ENCODE data around the gene TRAM2.

TRAM2 gene

DNA sequence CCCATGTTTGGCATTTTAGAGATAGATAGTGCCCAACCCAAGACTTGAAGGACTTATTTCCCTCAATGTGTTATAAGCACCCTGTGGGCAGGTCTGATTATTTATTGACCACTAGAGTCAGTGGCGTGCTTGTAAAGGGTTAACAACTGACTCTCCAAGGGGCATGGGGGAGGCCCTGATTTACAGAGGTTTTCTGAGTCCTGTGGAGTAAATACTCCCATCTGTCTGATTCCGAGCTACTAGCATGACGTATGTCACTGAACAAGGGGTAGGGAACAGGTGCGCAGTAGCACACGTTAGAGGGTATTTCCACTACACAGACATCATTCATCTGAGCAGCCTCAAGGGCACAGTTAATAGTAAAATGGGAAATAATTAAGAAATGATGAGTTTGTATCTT, 17.4 kb upstream of the TRAM2 start:
- no peak for DNase-seq

DNA sequence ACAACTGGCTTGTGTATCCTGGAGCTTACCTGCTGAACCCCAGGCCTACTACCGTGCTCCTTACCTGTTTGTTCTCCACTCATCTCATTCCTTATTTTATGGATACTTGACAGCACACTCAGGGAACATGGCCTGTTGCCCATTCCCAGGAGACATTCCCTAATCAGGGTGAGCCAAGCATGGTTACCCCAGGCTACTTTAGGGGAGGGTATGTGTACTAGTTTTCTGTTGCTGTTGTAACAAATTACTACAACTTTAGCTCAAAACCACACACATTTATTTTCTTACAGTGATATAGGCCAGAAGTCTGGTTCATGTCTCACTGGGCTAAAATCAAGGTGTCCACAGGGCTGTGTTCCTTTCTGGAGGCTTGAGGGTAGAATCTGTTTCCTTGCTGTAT, 15.0 kb upstream of the TRAM2 start:
- no peak for DNase-seq

DNA sequence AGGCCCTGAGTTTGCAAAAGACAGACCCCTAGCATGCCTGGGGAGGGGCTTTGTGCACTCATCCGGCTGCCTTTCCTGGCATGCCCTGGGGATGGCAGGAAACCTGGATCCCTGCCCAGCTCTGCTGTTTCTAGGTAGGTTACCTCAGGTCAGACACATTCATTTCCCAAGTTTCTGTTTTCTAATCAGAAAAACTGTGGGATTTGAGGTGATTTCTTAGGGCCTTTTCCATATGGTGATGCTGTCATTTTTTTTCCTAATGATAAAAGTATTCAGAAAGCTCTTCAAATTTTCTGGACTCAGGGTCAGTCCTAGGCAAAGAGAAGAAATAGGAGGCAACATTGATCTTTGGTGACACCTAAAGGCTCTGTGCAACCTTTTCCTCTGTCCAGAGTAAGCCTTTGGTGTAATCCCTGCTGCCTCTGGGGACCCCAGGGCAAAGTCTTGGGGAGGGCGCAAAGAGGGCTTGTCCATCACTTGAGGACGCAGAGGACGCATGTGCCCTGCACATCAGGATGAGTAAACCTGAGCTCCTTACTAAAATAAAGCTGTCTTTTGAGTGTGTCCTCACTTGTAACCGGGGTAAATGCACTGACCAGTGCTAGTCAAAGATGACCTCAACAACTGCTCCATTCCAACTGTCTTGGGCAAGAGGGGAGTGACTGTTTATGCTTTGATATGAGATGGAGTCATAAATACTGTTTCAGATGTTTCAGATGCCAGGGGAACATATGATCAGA, 13.5 kb upstream of the TRAM2 start:
- no peak for DNase-seq

DNA sequence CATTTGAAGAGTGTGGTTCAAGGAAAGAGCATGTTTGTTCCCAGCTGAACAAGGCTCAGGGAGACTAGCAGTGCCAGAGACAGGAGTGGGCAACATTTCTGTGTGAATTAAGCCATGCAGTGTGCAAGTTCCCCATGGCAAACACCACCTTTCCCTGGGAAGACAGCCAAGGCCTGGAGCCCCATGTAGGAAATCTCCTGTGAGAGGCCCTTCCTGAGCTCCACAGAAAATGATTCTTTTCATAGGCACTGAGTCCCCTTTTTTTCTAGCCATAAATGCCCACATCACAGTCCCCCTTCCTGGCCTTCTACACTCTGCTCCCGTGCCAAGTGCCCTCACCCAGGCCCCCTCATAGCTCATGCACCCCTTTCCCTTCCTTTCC, 11.8 kb upstream of the TRAM2 start:
- DNase-seq, result no peak

DNA sequence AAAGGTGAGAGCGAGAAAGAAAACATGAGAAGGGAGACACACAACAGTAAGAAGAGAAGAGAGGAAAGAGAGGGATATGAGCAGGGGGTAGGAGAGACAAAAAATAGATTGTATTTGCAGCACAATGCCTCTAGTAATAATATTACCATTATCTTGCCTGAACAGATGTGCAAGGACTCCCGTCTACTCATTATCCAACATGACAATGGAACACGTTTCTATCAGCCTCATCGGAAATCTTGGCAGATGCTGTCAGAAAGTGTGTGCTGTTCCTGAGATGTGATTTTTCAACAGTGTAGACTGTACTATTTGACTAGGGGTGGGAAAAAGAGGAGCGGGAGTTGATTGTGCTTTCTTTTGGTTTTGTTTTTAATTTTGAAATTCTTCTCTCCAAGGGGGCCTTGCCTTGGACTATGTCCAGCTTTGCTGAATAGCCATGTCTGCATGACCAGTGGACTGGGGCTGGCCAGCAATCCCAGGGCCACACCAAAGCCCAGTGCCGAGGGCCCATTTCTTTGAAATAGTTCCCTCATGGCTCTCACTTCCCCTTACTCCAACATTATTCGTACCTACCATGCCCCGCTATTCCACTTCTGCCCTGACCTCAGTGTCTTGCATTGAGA, 11.3 kb upstream of the TRAM2 start:
- no peak for DNase-seq

DNA sequence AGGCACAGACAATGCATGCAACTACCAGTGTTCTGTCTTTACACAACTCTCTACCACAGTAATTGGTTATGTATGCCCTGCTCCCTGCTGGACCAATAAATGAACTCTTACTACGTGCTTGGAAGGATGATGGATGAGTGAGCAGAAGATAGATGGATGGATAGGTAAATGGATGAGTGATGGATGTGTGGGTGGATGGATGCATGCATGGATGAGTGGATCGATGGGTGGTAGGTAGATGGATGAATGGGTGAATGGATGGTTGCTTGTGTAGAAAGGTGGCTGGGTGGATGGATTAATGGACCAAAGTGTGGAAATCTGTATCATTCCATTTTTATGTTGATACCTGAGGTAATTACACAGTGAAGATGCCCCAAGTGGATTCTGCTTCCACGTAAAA, 10.1 kb upstream of the TRAM2 start:
- DNase-seq, result no peak

DNA sequence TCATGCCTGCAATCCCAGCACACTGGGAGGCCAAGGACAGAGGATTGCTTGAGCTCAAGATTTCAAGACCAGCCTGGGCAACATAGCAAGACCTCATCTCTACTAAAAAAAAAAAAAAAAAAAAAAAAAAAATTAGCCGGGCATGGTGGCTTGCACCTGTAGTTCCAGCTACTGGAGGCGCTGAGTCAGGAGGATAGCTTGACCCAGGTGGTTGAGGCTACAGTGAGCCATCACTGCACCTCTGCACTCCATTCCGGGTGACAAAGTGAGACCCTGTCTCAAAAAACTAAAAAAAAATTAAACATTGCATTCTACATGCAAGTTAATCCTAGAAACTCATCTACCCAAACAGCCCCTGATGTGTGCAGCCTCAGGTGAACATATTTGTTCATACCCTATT, 7.3 kb upstream of the TRAM2 start:
- DNase-seq, result no peak

DNA sequence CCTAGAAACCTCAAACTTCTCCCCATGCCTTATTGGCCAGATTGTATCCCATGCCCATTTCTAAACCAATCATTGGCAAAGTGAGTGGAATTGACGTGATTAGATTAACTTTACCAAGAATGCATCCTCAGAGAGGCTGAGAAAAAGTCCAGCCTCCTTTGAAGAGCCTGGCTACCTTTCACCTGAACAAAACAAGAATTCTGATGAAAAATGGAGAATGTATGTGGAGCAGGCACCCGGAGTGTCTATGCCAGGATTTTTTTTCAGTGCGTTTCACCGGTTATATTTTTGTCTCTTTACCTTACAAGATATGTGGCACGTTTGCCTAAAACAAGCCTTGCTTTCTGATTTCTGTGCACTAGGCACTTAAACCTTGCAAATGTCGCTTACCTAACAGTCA, 6.1 kb upstream of the TRAM2 start:
- no peak for DNase-seq

DNA sequence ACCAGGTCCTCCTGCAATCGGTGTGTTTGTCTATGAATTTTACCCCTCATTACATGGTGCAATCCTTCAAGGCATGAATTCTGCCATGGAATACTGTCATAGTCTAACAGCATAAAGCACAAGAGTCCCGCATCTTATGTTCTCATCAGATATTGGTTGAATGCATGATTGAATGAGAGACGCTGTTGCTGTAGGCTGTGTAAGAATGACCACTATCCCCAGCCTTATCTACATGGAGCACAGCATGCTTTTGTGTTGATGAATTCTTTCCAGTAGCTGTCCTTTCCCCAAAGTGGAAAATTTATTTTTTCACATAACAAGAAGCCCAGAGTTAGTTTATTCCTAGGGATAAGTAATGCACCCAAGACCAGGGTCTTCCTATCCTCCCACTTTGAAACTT, 5.6 kb upstream of the TRAM2 start:
- no peak for DNase-seq

DNA sequence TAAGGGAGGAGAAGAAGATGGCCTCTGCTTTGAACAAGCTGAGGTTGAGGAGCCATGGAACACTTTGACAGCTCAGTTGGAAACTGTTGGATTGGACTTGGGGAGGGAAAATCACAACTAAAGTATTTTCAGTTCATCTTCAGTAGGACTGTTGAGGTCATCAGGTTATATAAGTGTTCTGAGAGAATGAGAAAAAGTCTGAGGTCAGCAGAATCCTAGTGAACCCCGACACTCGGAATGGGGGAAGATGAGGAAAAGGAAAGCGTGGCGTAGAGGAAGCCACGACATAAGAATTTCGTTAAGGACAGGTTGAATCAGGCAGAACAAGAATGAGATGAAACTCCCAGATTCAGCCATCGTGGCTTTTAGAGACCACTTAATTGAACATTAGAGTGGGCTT, 4.0 kb upstream of the TRAM2 start:
- no peak for DNase-seq

DNA sequence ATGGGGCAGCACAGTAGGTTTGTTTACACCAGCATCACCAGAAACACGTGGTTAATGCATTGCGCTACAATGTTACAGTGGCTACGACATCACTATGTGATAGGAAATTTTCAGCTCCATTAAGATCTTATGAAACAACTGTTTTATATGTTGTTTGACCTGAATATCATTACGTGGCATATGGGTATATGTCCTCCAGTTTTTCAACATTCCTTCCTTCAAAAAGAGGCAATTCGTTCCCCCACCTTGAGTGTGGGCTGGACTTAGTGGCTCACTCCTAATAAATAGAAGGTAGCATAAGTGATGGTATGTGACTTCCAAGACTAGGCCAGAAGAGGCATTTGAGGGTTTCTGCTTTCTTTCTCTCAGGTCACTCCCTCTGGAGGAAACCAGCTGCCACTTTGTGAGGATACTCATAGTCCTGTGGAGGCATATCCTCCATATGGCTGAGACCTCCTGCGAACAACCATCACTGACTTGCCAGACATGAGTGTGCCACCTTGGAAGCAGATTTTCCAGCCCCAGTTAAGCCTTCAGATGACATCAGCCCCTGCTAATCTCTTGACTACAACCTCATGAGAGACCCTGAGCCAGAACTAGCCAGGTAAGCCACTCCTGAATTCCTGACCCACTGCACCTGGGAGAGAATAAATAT, 2.3 kb upstream of the TRAM2 start:
- DNase-seq, result no peak

DNA sequence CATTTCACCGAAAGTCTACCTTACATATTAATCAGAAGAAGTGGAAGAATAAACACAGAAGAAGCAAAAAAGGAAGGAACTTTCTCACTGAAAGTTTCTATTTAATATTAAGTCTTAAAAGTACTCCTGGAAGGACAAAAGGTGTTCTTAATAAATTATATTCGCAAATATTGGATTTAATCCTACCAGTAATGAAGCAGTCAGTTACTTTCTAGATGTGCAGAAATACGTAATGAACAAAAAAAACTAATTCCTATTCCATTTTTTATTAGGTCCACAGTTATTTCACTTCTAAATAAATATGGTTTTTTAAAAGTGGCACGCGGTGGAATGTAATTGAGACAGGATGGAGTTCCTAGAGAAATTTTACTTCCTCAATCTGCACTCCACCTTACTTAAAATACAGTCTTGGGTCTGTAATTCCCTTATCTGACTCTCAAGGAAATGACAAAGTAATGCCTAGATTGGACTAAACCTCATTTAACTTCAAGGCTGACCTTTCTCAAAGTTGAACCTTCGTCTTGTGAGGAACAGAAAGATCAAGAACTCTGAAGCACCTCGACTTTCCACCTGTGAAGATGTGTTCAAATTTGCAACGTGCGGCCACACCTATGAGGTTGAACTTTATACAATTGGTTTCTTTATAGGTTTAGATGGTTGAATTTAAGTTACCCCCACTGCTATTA, 1.1 kb upstream of the TRAM2 start:
- DNase-seq, result no peak

DNA sequence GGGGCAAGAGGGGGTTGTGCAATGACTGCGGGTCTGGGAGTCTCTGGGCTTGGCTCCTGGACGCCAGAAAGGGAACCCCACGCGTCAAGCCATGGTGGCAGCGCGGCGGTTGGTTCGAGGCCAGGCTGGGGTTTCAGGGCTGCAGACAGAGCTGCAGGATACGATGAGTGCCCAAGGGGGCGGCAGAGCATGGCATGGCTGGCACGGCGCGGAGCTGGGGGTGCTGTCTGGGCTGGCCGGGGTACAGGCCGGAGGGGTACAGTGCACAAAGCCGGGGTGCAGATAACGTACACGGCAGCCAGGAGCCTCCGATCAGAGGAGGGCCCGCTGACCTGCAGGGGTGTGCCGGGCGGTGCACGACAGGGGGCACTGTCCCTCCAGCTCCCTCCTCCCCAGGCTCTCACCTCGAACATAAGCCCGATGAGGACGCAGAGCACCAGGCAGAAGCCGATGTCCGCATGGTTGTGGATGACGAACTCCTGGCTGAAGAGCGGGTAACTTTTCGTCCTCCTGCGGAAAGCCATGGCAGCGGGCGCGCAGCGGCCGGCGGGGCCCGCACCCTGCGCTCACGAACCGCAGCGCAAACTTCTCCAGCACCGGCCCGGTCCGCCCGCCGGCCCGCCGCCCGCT, 353 bp downstream of the TRAM2 start:
- peak in 3 of 5 experiments; percentile 47 to 87 (median 47) for DNase-seq

DNA sequence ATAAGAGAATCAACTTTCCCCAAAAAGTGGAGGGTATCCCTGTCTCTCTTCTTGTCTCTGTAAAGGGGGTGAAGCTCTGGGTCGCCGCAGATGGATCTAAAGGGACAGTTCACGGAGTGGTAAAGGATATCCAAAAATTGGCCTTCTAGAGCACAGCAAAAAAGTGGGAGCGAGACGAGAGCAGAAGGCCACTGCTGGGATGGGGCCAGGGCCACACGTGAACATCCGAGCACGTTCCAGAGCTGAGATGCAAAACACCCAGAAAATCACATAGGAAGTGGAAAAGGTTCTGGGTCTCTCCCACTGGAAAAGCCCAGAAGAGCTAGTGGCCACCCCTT, 837 bp downstream of the TRAM2 start:
- no peak for DNase-seq

DNA sequence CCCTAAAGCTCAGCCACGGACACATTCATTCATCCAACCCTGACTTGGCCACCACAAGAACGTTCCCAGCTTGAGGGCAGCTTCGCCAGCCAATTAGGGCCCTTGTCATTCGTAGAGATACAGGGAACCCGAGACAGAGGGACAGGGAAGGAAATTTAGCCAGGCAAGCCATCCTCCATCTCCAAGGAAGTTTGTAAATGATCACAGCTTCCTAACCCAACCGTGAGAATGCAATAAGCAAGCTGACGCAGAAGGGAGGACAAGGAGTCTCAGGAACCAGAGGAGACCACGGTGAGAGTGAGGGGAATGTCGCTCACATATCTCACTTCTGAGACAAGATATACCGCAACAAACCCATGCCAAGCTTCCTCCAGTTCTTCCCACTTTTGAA, 1.4 kb downstream of the TRAM2 start:
- DNase-seq, result no peak

DNA sequence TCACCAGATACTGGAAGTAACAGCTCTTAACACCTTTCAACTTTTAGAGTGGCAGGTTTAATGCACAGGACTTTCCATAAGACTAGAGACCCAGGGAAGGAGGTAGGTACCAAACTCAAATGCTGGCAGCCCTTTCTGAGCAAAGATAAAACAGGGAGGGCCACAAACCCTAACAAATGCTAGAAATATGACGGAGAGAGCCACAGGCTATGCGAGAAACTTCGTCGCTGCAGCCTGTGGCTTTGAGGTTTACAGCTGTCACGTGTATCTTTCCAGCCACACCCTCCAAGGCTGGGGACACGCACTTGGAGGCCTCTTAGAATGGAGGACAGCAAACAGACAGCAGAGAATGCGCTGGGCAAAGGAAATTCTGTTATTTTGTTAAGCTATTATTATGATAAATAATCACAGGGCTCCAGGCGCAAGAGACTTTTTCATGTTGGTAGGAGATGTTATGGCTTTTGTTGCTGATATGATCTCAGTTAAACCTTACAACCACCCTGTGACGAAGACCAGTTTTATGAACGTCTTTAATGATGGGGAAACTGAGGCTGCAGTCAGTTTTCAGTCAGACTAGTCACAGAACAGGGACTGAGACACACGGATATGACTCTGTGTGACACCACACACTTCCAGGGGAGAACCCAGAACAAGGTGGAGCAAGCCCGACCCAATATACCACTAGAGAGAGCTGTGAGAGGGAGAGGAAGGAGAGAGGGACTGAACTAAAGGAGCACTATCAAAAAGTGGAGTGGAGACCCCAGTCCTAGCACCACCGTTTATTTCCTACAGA, 2.0 kb downstream of the TRAM2 start:
- peak; percentile 13 to 94 (median 49) for DNase-seq

DNA sequence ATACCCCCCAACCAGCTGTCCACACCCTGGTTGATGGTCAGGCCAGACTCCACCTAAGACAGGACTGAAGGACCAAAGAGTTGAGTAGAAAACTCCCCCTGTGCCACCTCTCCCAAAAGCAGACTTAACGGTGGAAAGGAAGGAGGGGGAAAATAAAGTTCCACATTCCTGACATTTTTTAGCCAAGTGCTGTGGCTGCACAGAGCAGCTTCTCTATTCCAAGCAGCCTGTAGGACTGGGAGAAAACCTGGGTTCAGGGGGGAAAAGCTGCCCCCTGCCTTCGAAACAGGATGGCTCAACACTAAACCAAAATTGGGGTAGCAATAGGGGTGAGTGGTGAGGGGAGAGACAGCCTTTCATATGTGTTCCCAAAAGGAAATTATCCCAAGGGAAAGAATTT, 3.6 kb downstream of the TRAM2 start:
- no peak for DNase-seq

DNA sequence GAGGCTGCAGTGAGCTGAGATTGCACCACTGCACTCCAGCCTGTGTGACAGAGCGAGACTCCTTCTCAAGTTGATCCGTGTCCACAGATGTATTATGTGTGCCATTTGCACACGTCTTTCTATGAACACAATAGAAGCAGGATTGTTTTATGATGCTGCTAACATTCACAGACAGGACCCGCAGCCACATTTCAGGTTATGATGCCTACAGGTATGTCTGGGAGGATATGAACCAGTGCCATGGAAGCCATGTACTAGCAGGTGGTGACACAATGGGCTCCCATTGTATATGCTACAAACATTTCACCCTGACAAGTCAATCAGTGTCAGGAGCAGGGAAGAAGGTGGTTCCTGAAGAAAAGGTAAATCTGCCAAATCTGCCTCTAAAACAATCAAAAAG, 4.3 kb downstream of the TRAM2 start:
- no peak for DNase-seq

DNA sequence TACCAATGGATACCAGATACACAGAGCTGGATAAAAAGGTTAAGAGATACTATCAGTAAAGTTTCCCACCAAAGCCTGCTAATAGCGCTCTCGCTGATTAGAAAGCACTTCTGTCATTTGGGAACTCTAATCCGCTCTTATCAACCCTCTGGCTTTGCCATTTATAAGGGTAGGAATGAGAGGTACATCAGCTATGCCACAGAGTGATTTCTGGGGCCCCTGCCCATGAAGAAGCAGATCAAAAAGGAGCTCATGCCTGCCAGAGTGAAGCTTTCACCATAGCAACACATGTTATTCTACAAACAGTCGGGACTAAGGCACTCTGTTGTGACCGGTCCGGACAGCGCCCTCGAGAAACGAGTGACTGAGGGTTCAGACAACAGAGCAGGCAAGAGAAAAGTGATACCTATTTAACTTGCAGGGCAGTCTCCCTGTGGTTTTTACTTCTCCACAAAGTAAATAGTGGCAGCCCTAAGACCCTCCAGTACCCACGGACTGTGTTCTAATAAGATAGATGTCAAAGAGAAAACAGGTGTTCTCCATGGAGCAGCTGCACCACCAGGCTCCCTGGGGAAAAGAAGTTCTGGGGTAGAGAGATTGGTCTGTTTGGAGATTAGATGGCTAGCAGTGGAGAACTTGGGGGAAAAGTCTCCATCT, 5.6 kb downstream of the TRAM2 start:
- no peak for DNase-seq

DNA sequence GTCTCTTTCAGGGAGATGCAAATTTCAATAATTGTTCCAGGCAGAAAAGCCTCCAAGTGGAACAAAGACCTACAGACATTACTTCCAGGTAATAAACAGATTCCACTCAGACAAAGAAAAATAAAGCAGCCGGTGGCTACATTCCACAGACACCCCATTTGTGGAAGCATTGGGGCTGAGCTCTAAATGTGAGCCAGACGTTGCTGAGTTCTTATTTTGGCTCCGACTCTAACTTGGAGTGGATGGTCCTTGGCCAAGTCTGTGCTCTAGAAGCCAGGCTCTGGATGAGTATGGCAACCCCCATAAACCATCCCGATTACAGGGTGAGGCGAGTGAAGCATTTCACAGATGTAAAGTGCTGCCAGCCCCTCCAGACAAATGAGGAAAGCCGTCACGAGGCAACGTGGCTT, 6.6 kb downstream of the TRAM2 start:
- no peak for DNase-seq

DNA sequence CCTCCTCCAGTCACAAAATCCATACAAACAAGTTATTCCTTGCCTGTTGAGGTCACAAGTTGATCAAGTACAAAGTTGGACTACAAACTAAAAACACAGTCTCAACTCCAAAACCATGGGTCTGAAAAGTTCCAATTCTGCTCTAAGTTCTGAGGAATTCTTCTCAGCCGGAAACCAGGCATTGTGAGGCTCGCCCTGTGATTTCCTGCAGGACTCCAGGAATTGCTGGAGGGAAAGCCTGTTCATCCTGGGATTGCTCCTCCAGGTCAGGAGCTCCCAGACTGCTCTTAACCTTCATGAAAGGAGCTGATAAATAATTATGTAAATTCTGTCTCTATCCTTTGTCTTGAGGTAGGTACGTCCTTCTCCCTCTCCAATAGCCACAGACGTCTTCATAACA, 8.5 kb downstream of the TRAM2 start:
- DNase-seq, result no peak

DNA sequence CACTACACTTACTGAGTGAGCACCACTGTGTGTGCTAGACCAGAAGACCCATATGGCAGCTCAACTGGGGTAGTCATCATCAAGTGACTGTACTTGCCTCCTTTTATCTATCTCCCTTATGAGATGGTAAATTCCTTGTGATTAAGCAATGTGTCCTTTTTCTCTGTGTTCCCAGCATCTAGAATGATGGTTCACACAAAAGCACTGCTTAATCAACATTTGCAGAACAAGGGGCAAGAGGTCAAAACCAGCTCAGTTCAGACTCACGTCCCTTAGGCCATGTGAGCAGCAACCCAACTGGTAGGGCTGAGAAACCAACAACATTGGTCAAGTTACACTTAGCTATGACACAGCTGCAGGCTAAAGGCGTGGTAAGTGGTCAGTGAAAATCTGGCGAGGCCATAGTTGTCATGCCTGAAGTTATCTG, 10.0 kb downstream of the TRAM2 start:
- DNase-seq, result no peak
